Caco-2 (cell line): ENCODE data around the gene LIPC. TPM values are rescaled to one million over a fixed set of nuclear protein-coding genes. Genes with fewer than 3 reads are reported as not detected.

Source experiments
- BruUV-seq: library from RNA; stranded (reverse); fragments of 400-500 nt; replicated peaks from 2 replicates; lab custom pipeline; 2021; lab: Mats Ljungman, UMichigan
- CTCF ChIA-PET: fragments of 300-600 bp; sonication (Branson Sonifier 250); formaldehyde crosslinking; loops from one replicate; lab custom pipeline; 2022; ENCODE audit warnings: antibody characterized with exemption; lab: Charles Lee
- POLR2A ChIA-PET: fragments of 300-600 bp; sonication (Branson Sonifier 250); formaldehyde crosslinking; loops from one replicate; lab custom pipeline; 2022; ENCODE audit warnings: antibody characterized with exemption; lab: Charles Lee
- DNase-seq, 2 experiments: peaks; one replicate each; pipeline versions ENCODE4 v3.0.0 to v3.0.0-alpha.2; 2020 to 2022
- H3K27me3 ChIP-seq: replicated peaks from 2 replicates; pipeline ENCODE4 v1.6.0; 2011; ENCODE audit warnings: low read length; ENCODE audit not compliant: control insufficient read depth, insufficient read depth
- H3K36me3 ChIP-seq: 2 replicates; pipeline ENCODE4 v1.5.1; 2011; ENCODE audit warnings: low read length; ENCODE audit not compliant: control insufficient read depth, insufficient read depth
- H3K4me1 ChIP-seq: fragments of 250-450 bp; sonication (Bioruptor Pico); 2 replicates; pipeline ENCODE4 v1.5.1; 2020; ENCODE audit warnings: mild to moderate bottlenecking
- H3K4me3 ChIP-seq: 2 replicates; pipeline ENCODE4 v1.5.1; 2011; ENCODE audit warnings: low read depth, mild to moderate bottlenecking, control low read depth, low read length
- H3K9me3 ChIP-seq: fragments of 250-450 bp; sonication (Bioruptor Pico); 2 replicates; pipeline ENCODE4 v1.5.1; 2020; ENCODE audit warnings: mild to moderate bottlenecking, moderate library complexity
- H3K27ac Mint-ChIP-seq: one replicate; pipeline ENCODE4 v1.8.0; 2022; ENCODE audit warnings: mixed read lengths; ENCODE audit not compliant: unreplicated experiment
- H3K27me3 Mint-ChIP-seq: one replicate; pipeline ENCODE4 v1.8.0; 2022; ENCODE audit warnings: mixed read lengths; ENCODE audit not compliant: insufficient read depth, unreplicated experiment
- H3K36me3 Mint-ChIP-seq: one replicate; pipeline ENCODE4 v1.8.0; 2022; ENCODE audit warnings: mild to moderate bottlenecking, mixed read lengths; ENCODE audit not compliant: insufficient read depth, unreplicated experiment
- H3K4me1 Mint-ChIP-seq: one replicate; pipeline ENCODE4 v1.8.0; 2022; ENCODE audit warnings: low read depth, mixed read lengths; ENCODE audit not compliant: unreplicated experiment
- H3K4me3 Mint-ChIP-seq: one replicate; pipeline ENCODE4 v1.8.0; 2022; ENCODE audit warnings: mild to moderate bottlenecking, moderate library complexity, mixed read lengths; ENCODE audit not compliant: unreplicated experiment
- H3K9me3 Mint-ChIP-seq: one replicate; pipeline ENCODE4 v1.8.0; 2022; ENCODE audit warnings: mixed read lengths; ENCODE audit not compliant: unreplicated experiment
- CTCF ChIP-seq, 2 experiments: fragments of 200-600 bp in 1 of 2; IDR thresholded peaks; 1 replicate in 1 of 2; 2 replicates in 1 of 2; pipeline versions ENCODE4 v1.5.1 to v1.8.0; 2011 to 2022; ENCODE audit warnings: antibody characterized with exemption in 1 of 2, control low read depth in 1 of 2, inconsistent platforms in 1 of 2, low read depth in 1 of 2, low read length in 1 of 2, mild to moderate bottlenecking in 1 of 2, moderate library complexity in 1 of 2; ENCODE audit not compliant: insufficient read depth in 1 of 2, severe bottlenecking in 1 of 2, unreplicated experiment in 1 of 2
- intact Hi-C: fragments of 100-400 bp; cut with micrococcal nuclease; formaldehyde crosslinking; loops from one replicate; pipeline ENCODE4 v1.10.0; 2022; ENCODE audit not compliant: unreplicated experiment
- total RNA-seq: library from RNA; stranded (reverse); gene quantifications from 2 replicates; pipeline ENCODE4 v1.2.3, GENCODE V29; 2022

The LIPC gene
- total RNA-seq, 1 experiment from 2014 or later, result 17.6 TPM

- no peaks in the 10 kb centered on the region; the same call in 1 of the 2 replicates for H3K36me3 ChIP-seq
- no TSS peak for BruUV-seq
Observed at GRCh38 chr15:58518626-58519025, 86.8 kb downstream of the LIPC start.

GRCh38 chr15:58519516-58519915, 87.7 kb downstream of the LIPC start:
- ChIA-PET CTCF (interaction anchor here (0.7 kb wide), 1 partner anchor 14 kb away, joined by 3 read pairs; no protein-coding TSS in a partner anchor), POLR2A (no interaction called here)
- no peaks in the 10 kb centered on the region for H3K27me3 ChIP-seq
- no peaks in the 10 kb centered on the region; the same call in 1 of the 2 replicates for H3K36me3 ChIP-seq
- H3K9me3 ChIP-seq, result peaks cover 12% of the 10 kb centered on the region; the same call in 1 of the 2 replicates
- Mint-ChIP-seq H3K36me3 (peaks cover 9% of the 10 kb centered on the region), H3K4me3 (no peak overlapping the region), H3K27ac (no peak overlapping the region), H3K9me3 (no peaks in the 10 kb centered on the region), H3K27me3 (no peaks in the 10 kb centered on the region), H3K4me1 (peaks cover 44% of the 10 kb centered on the region)
- TF ChIP-seq CTCF (IDR thresholded peaks at IDR 0.05; ENCODE audit: insufficient read depth in 1 of 2, low read depth in 1 of 2, low read length in 1 of 2, severe bottlenecking in 1 of 2, unreplicated experiment in 1 of 2), result no peak
- no peak overlapping the region for H3K4me3 ChIP-seq
- BruUV-seq, result no TSS peak
- intact Hi-C loops, result no loop called here
- no peak for DNase-seq
- peaks cover 30% of the 10 kb centered on the region for H3K4me1 ChIP-seq

More at GRCh38 chr15:58518626-58519025, 86.8 kb downstream of the LIPC start:
- Mint-ChIP-seq H3K4me3 (no peak overlapping the region), H3K4me1 (peaks cover 44% of the 10 kb centered on the region), H3K9me3 (no peaks in the 10 kb centered on the region), H3K27me3 (no peaks in the 10 kb centered on the region), H3K36me3 (peaks cover 9% of the 10 kb centered on the region), H3K27ac (no peak overlapping the region)
- intact Hi-C loops, result no loop called here
- no peak overlapping the region for H3K4me3 ChIP-seq
- H3K4me1 ChIP-seq, result peaks cover 31% of the 10 kb centered on the region
- DNase-seq, result no peak
- peaks cover 14% of the 10 kb centered on the region; the same call in 1 of the 2 replicates for H3K9me3 ChIP-seq
- TF ChIP-seq CTCF (IDR thresholded peaks at IDR 0.05; ENCODE audit: insufficient read depth in 1 of 2, low read depth in 1 of 2, low read length in 1 of 2, severe bottlenecking in 1 of 2, unreplicated experiment in 1 of 2), result no peak
- POLR2A ChIA-PET, result no interaction called here
- CTCF ChIA-PET, result interaction anchor here (0.7 kb wide), 1 partner anchor 15 kb away, joined by 3 read pairs; no protein-coding TSS in a partner anchor
- H3K27me3 ChIP-seq, result no peaks in the 10 kb centered on the region

GRCh38 chr15:58520464-58520863, 88.7 kb downstream of the LIPC start:
- ChIA-PET CTCF (no interaction called here), POLR2A (no interaction called here)
- BruUV-seq, result no TSS peak
- Mint-ChIP-seq H3K36me3 (peaks cover 9% of the 10 kb centered on the region), H3K27ac (peak overlapping the region; percentile 78), H3K4me3 (no peak overlapping the region), H3K27me3 (no peaks in the 10 kb centered on the region), H3K9me3 (no peaks in the 10 kb centered on the region), H3K4me1 (peaks cover 44% of the 10 kb centered on the region)
- Histone ChIP-seq H3K36me3 (no peaks in the 10 kb centered on the region; the same call in 1 of the 2 replicates), H3K9me3 (peaks cover 6% of the 10 kb centered on the region; the same call in 1 of the 2 replicates), H3K27me3 (no peaks in the 10 kb centered on the region), H3K4me1 (peaks cover 25% of the 10 kb centered on the region), H3K4me3 (no peak overlapping the region)
- no peak for DNase-seq
- TF ChIP-seq CTCF (IDR thresholded peaks at IDR 0.05; ENCODE audit: insufficient read depth in 1 of 2, low read depth in 1 of 2, low read length in 1 of 2, severe bottlenecking in 1 of 2, unreplicated experiment in 1 of 2), result no peak
- intact Hi-C loops, result no loop called here
